ENCODE measurements around the gene TCP11. TPM values are rescaled to one million over a fixed set of nuclear protein-coding genes. Genes with fewer than 3 reads are reported as not detected.
"Not testable (repeated sequence)": the region's sequence is repeated elsewhere in the genome, so short reads cannot be mapped to it uniquely, and the experiment has no call there.

TCP11 gene
- total RNA-seq, 1 experiment from 2014 or later = not detected

DNA sequence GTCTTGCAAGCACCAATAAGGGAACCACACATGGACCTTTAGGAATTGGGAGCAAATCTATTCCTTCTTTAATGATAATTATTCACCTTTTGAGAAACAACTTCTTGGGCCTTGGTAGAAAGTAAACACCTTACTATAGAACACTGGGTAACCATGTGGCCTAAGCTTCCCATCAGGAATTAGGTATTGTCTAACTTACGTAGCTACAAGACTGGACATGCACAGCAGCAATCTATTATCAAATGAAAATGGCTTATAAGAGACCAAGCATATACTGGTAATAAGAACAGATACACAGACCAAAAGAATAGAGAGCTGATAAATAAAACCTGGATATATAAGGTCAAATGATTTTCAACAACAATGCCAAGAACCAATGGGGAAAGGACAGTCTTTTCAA lies 16.8 kb downstream of the TCP11 start:
- peaks cover 28% of the 10 kb centered on the region for H3K27me3 Mint-ChIP-seq (ENCODE audit: unreplicated experiment)
- no peak for TF ChIP-seq CTCF (IDR thresholded peaks at IDR 0.05; ENCODE audit: unreplicated experiment)
- intact Hi-C loops (cut with micrococcal nuclease; ENCODE audit: unreplicated experiment) = no loop called here
- H3K27ac Mint-ChIP-seq (ENCODE audit: unreplicated experiment) = no peak overlapping the region
- DNase-seq = no peak
- no peak overlapping the region for H3K4me3 Mint-ChIP-seq (ENCODE audit: low read depth, unreplicated experiment)
- H3K36me3 Mint-ChIP-seq (ENCODE audit: insufficient read depth, unreplicated experiment) = no peaks in the 10 kb centered on the region
- H3K9me3 Mint-ChIP-seq (ENCODE audit: low read depth, unreplicated experiment) = no peaks in the 10 kb centered on the region
- H3K4me1 Mint-ChIP-seq (ENCODE audit: low read depth, unreplicated experiment) = peaks cover 5% of the 10 kb centered on the region
- no TSS peak for BruUV-seq (replicated peaks)
- CTCF ChIA-PET = no interaction called here

DNA sequence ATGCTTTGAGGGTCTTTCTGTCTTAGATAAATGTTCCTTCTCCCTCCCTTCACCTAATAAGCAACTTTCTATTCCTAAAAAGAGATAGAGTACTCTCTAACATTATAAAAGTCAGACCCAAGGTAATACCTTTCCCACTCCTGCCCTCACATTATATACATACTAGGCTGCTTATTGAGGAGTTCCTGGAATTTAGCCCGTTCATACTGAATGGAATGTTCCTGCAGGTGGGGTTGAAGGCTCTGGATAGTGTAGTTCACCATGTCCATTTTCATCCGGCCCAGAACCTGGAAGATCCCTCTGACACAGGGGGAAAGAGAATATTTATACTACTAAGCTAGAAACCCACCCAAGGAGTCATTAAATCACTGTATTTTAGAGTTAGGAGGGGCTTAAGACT lies 20.4 kb downstream of the TCP11 start:
- no peak overlapping the region for H3K27ac Mint-ChIP-seq (ENCODE audit: unreplicated experiment)
- CTCF ChIA-PET = interaction anchor here (0.5 kb wide), 1 partner anchor 13 kb away, joined by 4 read pairs; no protein-coding TSS in a partner anchor
- H3K4me3 Mint-ChIP-seq (ENCODE audit: low read depth, unreplicated experiment) = no peak overlapping the region
- intact Hi-C loops (cut with micrococcal nuclease; ENCODE audit: unreplicated experiment) = no loop called here
- DNase-seq = no peak
- TF ChIP-seq CTCF (IDR thresholded peaks at IDR 0.05; ENCODE audit: unreplicated experiment) = no peak
- no peaks in the 10 kb centered on the region for H3K36me3 Mint-ChIP-seq (ENCODE audit: insufficient read depth, unreplicated experiment)
- H3K9me3 Mint-ChIP-seq (ENCODE audit: low read depth, unreplicated experiment) = no peaks in the 10 kb centered on the region
- H3K4me1 Mint-ChIP-seq (ENCODE audit: low read depth, unreplicated experiment) = no peaks in the 10 kb centered on the region
- peaks cover 7% of the 10 kb centered on the region for H3K27me3 Mint-ChIP-seq (ENCODE audit: unreplicated experiment)
- BruUV-seq (replicated peaks) = no TSS peak

GRCh38 chr6:35108309-35108885 lies 32.7 kb downstream of the TCP11 start:
- DNase-seq = no peak
- no TSS peak for BruUV-seq (replicated peaks)
- Mint-ChIP-seq H3K27me3 (ENCODE audit: unreplicated experiment) (peaks cover 8% of the 10 kb centered on the region), H3K36me3 (ENCODE audit: insufficient read depth, unreplicated experiment) (no peaks in the 10 kb centered on the region), H3K9me3 (ENCODE audit: low read depth, unreplicated experiment) (peaks cover 3% of the 10 kb centered on the region), H3K4me3 (ENCODE audit: low read depth, unreplicated experiment) (no peak overlapping the region), H3K4me1 (ENCODE audit: low read depth, unreplicated experiment) (peaks cover 9% of the 10 kb centered on the region), H3K27ac (ENCODE audit: unreplicated experiment) (no peak overlapping the region)
- CTCF ChIA-PET = no interaction called here
- no peak for TF ChIP-seq CTCF (IDR thresholded peaks at IDR 0.05; ENCODE audit: unreplicated experiment)
- intact Hi-C loops (cut with micrococcal nuclease; ENCODE audit: unreplicated experiment) = no loop called here

GRCh38 chr6:35107761-35108160 lies 33.4 kb downstream of the TCP11 start:
- H3K4me1 Mint-ChIP-seq (ENCODE audit: low read depth, unreplicated experiment); H3K9me3 Mint-ChIP-seq (ENCODE audit: low read depth, unreplicated experiment); H3K4me3 Mint-ChIP-seq (ENCODE audit: low read depth, unreplicated experiment); H3K27me3 Mint-ChIP-seq (ENCODE audit: unreplicated experiment); H3K27ac Mint-ChIP-seq (ENCODE audit: unreplicated experiment); H3K36me3 Mint-ChIP-seq (ENCODE audit: insufficient read depth, unreplicated experiment); intact Hi-C loops (cut with micrococcal nuclease; ENCODE audit: unreplicated experiment); BruUV-seq (replicated peaks); DNase-seq: not testable (repeated sequence)
- CTCF ChIA-PET = interaction anchor here (0.8 kb wide), 2 partner anchors 10 to 682 kb away, joined by 3 read pairs; partner anchors contain the start of gene RPS10

- H3K36me3 Mint-ChIP-seq (ENCODE audit: insufficient read depth, unreplicated experiment); H3K27me3 Mint-ChIP-seq (ENCODE audit: unreplicated experiment); H3K4me1 Mint-ChIP-seq (ENCODE audit: low read depth, unreplicated experiment); H3K27ac Mint-ChIP-seq (ENCODE audit: unreplicated experiment); H3K4me3 Mint-ChIP-seq (ENCODE audit: low read depth, unreplicated experiment); intact Hi-C loops (cut with micrococcal nuclease; ENCODE audit: unreplicated experiment); BruUV-seq (replicated peaks); H3K9me3 Mint-ChIP-seq (ENCODE audit: low read depth, unreplicated experiment); DNase-seq: not testable (repeated sequence)
- CTCF ChIA-PET = interaction anchor here (0.8 kb wide), 2 partner anchors 9 to 681 kb away, joined by 3 read pairs; partner anchors contain the start of gene RPS10
Measured at GRCh38 chr6:35107208-35107607, 33.9 kb downstream of the TCP11 start.

DNA sequence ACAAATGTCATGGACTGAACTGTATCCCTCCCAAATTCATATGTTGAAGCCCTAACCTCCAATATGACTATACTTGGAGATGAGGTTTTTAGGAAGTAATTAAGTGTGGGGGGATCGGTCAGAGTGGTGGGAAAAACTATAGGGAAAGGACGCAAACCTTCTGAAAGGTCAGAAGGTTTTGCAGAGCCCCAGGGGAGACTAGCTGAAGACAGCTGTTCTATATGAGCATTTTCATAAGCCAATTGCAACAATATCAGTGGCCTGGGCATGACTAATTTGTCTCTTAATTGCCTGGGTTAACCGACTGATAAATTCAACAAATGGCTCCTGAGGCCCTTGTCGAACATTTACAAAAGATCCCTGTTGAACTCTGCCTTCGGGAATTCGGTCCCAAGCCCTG lies 35.1 kb downstream of the TCP11 start:
- H3K36me3 Mint-ChIP-seq (ENCODE audit: insufficient read depth, unreplicated experiment); DNase-seq; intact Hi-C loops (cut with micrococcal nuclease; ENCODE audit: unreplicated experiment); H3K27ac Mint-ChIP-seq (ENCODE audit: unreplicated experiment); H3K4me3 Mint-ChIP-seq (ENCODE audit: low read depth, unreplicated experiment); BruUV-seq (replicated peaks); H3K27me3 Mint-ChIP-seq (ENCODE audit: unreplicated experiment); H3K9me3 Mint-ChIP-seq (ENCODE audit: low read depth, unreplicated experiment); H3K4me1 Mint-ChIP-seq (ENCODE audit: low read depth, unreplicated experiment): not testable (repeated sequence)
- CTCF ChIA-PET = interaction anchor here (1.3 kb wide), 1 partner anchor 19 kb away, joined by 3 read pairs; no protein-coding TSS in a partner anchor

Data from Calu3 (cell line).